Measurements from ENCODE around the gene GRK2. TPM values are rescaled to one million over a fixed set of nuclear protein-coding genes. Genes with fewer than 3 reads are reported as not detected.
A peak's percentile ranks its signal among the peaks of the same experiment; 100 is the strongest.

Gene GRK2
- total RNA-seq, 2 experiments from 2014 or later, result 303 to 305 TPM

GRCh38 chr11:67280341-67280787 lies 14.1 kb downstream of the GRK2 start:
- ChIA-PET POLR2A (interaction anchor here (1.0 to 19.8 kb wide), 3 partner anchors 10 to 25 kb away, joined by 3 to 308 read pairs (median 89); partner anchors contain the start of genes ANKRD13D and GRK2), CTCF (interaction anchor here (1.9 kb wide), 1 partner anchor 19 kb away, joined by 7 read pairs; no protein-coding TSS in a partner anchor)
- H3K9me3 Mint-ChIP-seq, result no peaks in the 10 kb centered on the region
- peak overlapping the region; percentile 97 for H3K27ac Mint-ChIP-seq
- TF ChIP-seq, protein P1, sequence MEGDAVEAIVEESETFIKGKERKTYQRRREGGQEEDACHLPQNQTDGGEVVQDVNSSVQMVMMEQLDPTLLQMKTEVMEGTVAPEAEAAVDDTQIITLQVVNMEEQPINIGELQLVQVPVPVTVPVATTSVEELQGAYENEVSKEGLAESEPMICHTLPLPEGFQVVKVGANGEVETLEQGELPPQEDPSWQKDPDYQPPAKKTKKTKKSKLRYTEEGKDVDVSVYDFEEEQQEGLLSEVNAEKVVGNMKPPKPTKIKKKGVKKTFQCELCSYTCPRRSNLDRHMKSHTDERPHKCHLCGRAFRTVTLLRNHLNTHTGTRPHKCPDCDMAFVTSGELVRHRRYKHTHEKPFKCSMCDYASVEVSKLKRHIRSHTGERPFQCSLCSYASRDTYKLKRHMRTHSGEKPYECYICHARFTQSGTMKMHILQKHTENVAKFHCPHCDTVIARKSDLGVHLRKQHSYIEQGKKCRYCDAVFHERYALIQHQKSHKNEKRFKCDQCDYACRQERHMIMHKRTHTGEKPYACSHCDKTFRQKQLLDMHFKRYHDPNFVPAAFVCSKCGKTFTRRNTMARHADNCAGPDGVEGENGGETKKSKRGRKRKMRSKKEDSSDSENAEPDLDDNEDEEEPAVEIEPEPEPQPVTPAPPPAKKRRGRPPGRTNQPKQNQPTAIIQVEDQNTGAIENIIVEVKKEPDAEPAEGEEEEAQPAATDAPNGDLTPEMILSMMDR (IDR thresholded peaks at IDR 0.05), result no peak
- no peak for ATAC-seq
- no peak for DNase-seq
- intact Hi-C loops (cut with micrococcal nuclease), result no loop called here
- peaks cover 66% of the 10 kb centered on the region for H3K36me3 Mint-ChIP-seq (ENCODE audit: low read depth)
- H3K4me3 Mint-ChIP-seq, result no peak overlapping the region
- peaks cover 38% of the 10 kb centered on the region for H3K4me1 Mint-ChIP-seq (ENCODE audit: low read depth)
- no peaks in the 10 kb centered on the region for H3K27me3 Mint-ChIP-seq

- no peak overlapping the region for H3K27ac Mint-ChIP-seq
- H3K27me3 Mint-ChIP-seq, result no peaks in the 10 kb centered on the region
- H3K9me3 Mint-ChIP-seq, result no peaks in the 10 kb centered on the region
- H3K36me3 Mint-ChIP-seq (ENCODE audit: low read depth), result peaks cover 60% of the 10 kb centered on the region
- no peak for ATAC-seq
- CTCF ChIA-PET, result interaction anchor here (1.9 kb wide), 1 partner anchor 19 kb away, joined by 7 read pairs; no protein-coding TSS in a partner anchor
- POLR2A ChIA-PET, result interaction anchor here (0.6 to 19.8 kb wide), 4 partner anchors 10 to 60 kb away, joined by 3 to 308 read pairs (median 46); partner anchors contain the start of genes ANKRD13D and GRK2
- intact Hi-C loops (cut with micrococcal nuclease), result no loop called here
- no peak for DNase-seq
- TF ChIP-seq, protein P1 (IDR thresholded peaks at IDR 0.05), result no peak
- H3K4me3 Mint-ChIP-seq, result no peak overlapping the region
- peaks cover 35% of the 10 kb centered on the region for H3K4me1 Mint-ChIP-seq (ENCODE audit: low read depth)
These were observed 14.7 kb downstream of the GRK2 start for GRCh38 chr11:67280788-67281551.

GRCh38 chr11:67281552-67282150 lies 15.4 kb downstream of the GRK2 start:
- peaks cover 34% of the 10 kb centered on the region for H3K4me1 Mint-ChIP-seq (ENCODE audit: low read depth)

DNA sequence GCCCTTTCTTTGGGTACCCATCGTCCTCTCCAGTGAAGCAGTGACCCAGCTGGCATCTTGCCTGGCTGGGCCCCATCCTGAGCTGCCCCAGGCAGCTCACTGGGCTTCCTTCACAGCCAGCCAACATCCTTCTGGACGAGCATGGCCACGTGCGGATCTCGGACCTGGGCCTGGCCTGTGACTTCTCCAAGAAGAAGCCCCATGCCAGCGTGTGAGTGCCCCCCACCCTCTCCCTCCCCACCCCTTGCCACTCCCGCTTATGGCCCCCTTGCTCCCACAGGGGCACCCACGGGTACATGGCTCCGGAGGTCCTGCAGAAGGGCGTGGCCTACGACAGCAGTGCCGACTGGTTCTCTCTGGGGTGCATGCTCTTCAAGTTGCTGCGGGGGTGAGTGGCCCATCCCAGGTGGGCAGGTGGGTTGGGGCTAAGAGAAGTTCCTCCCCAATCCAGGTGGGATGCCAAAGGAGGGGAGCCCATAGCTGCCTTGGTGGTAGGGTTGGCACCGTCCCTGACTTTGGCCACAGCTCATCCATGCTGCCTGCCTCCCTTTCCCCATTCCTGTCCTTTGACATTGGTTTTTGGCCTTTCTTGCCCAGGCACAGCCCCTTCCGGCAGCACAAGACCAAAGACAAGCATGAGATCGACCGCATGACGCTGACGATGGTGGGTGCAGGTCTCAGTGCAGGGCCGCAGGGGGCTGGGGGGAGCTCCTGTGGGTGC lies 16.0 kb downstream of the GRK2 start:
- ATAC-seq (no peak), DNase-seq (no peak)
- Mint-ChIP-seq H3K36me3 (ENCODE audit: low read depth) (peaks cover 60% of the 10 kb centered on the region), H3K4me3 (no peak overlapping the region), H3K27me3 (no peaks in the 10 kb centered on the region), H3K4me1 (ENCODE audit: low read depth) (peaks cover 39% of the 10 kb centered on the region), H3K27ac (peak overlapping the region; percentile 76), H3K9me3 (no peaks in the 10 kb centered on the region)
- ChIA-PET POLR2A (interaction anchor here (0.8 to 9.3 kb wide), 6 partner anchors 8 to 43 kb away, joined by 3 to 89 read pairs (median 4); partner anchors contain the start of gene GRK2), CTCF (interaction anchor here (1.5 to 2.6 kb wide), 3 partner anchors 10 to 70 kb away, joined by 5 to 11 read pairs (median 5); no protein-coding TSS in a partner anchor)
- TF ChIP-seq, protein P1 (IDR thresholded peaks at IDR 0.05), result no peak
- intact Hi-C loops (cut with micrococcal nuclease), result no loop called here

More at GRCh38 chr11:67281552-67282150, 15.4 kb downstream of the GRK2 start:
- Mint-ChIP-seq H3K27ac (peak overlapping the region; percentile 38), H3K27me3 (no peaks in the 10 kb centered on the region), H3K4me3 (no peak overlapping the region), H3K9me3 (no peaks in the 10 kb centered on the region), H3K36me3 (ENCODE audit: low read depth) (peaks cover 60% of the 10 kb centered on the region)
- no peak for ATAC-seq
- TF ChIP-seq, protein P1 (IDR thresholded peaks at IDR 0.05), result no peak
- no peak for DNase-seq
- intact Hi-C loops (cut with micrococcal nuclease), result no loop called here
- CTCF ChIA-PET, result no interaction called here
- POLR2A ChIA-PET, result interaction anchor here (0.6 to 9.3 kb wide), 4 partner anchors 12 to 59 kb away, joined by 3 to 89 read pairs (median 4); partner anchors contain the start of gene GRK2

Measured in activated CD8-positive, alpha-beta T cell treated with anti-CD3 and anti-CD28 coated beads for 36 hours (primary cell).